MM.1S (cell line): Measurements from ENCODE around the gene RPP38.

ENCODE experiments used
- CTCF ChIP-seq: fragments of 300-600 bp; sonication (generic); IDR thresholded peaks from 2 replicates; pipeline ENCODE4 v1.5.1; 2016; ENCODE audit warnings: antibody characterized with exemption, low read length, mixed read lengths
- EZH2 ChIP-seq: fragments of 300-600 bp; sonication (generic); optimal IDR thresholded peaks from 2 replicates; pipeline ENCODE3; 2017; ENCODE audit warnings: low read depth, mild to moderate bottlenecking, antibody characterized with exemption, low read length, mixed read lengths
- EZH2phosphoT487 ChIP-seq: fragments of 300-600 bp; sonication (generic); IDR thresholded peaks from 2 replicates; pipeline ENCODE4 v1.6.1; 2018; ENCODE audit warnings: antibody characterized with exemption, low read length

GRCh38 chr10:15141136-15142054 lies 44.2 kb downstream of the RPP38 start:
- TF ChIP-seq CTCF (no peak), EZH2 (no peak), EZH2phosphoT487 (no peak)
